HG03558 (cell line): ENCODE results near the gene PRAME.
"Not testable (repeated sequence)": the region's sequence is repeated elsewhere in the genome, so short reads cannot be mapped to it uniquely, and the experiment has no call there.

Experiments used
- ATAC-seq: cut with Tn5 transposase; IDR thresholded peaks from one replicate; pipeline ENCODE4 v1.9.1; 2021; ENCODE audit warnings: moderate number of reproducible peaks; ENCODE audit not compliant: unreplicated experiment; ENCODE audit errors: extremely low read depth

PRAME gene

GRCh38 chr22:22553735-22554586 is 5.1 kb downstream of the PRAME start:
- ATAC-seq: no peak

- no peak for ATAC-seq
These were observed 5.9 kb downstream of the PRAME start for GRCh38 chr22:22553141-22553540.

GRCh38 chr22:22552630-22553029 is 6.4 kb downstream of the PRAME start:
- ATAC-seq: no peak

- no peak for ATAC-seq
These were observed 8.2 kb downstream of the PRAME start for GRCh38 chr22:22550789-22551434.

- ATAC-seq: no peak
These were observed 10.2 kb downstream of the PRAME start for GRCh38 chr22:22548910-22549309.

- no peak for ATAC-seq
These were observed 10.7 kb downstream of the PRAME start for GRCh38 chr22:22548317-22548716.

- ATAC-seq: no peak
These were observed 11.3 kb downstream of the PRAME start for GRCh38 chr22:22547692-22548300.

GRCh38 chr22:22547226-22547625 is 11.8 kb downstream of the PRAME start:
- no peak for ATAC-seq

GRCh38 chr22:22546490-22546889 is 12.6 kb downstream of the PRAME start:
- no peak for ATAC-seq

GRCh38 chr22:22545084-22545483 is 14.0 kb downstream of the PRAME start:
- ATAC-seq: no peak

- ATAC-seq: no peak
These were observed 20.7 kb downstream of the PRAME start for GRCh38 chr22:22538226-22538989.

GRCh38 chr22:22536916-22537315 is 22.1 kb downstream of the PRAME start:
- no peak for ATAC-seq

GRCh38 chr22:22536515-22536914 is 22.6 kb downstream of the PRAME start:
- ATAC-seq: no peak

- ATAC-seq: no peak
These were observed 23.4 kb downstream of the PRAME start for GRCh38 chr22:22535662-22536061.

- no peak for ATAC-seq
These were observed 24.3 kb downstream of the PRAME start for GRCh38 chr22:22534604-22535415.

- ATAC-seq: no peak
These were observed 25.2 kb downstream of the PRAME start for GRCh38 chr22:22533863-22534262.

GRCh38 chr22:22533417-22533816 is 25.6 kb downstream of the PRAME start:
- ATAC-seq: no peak

- not testable (repeated sequence) for ATAC-seq
These were observed 26.5 kb downstream of the PRAME start for GRCh38 chr22:22532547-22533071.

GRCh38 chr22:22531770-22532546 is 27.1 kb downstream of the PRAME start:
- ATAC-seq: no peak
